ENCODE data around the gene C11orf21.

Gene C11orf21

GRCh38 chr11:2258501-2259465 is 42.9 kb downstream of the C11orf21 start:
- no peaks in the 10 kb centered on the region for H3K9me3 ChIP-seq (ENCODE audit: insufficient read depth, low read depth, low read length)
- no peaks in the 10 kb centered on the region for H4K20me1 ChIP-seq (ENCODE audit: insufficient read depth, low read length, poor library complexity, severe bottlenecking)
- no peaks in the 10 kb centered on the region for H3F3A ChIP-seq (ENCODE audit: low read depth)
- no peaks in the 10 kb centered on the region for H3K27me3 ChIP-seq (ENCODE audit: insufficient read depth, low read length, poor library complexity, severe bottlenecking)
- H3K9me2 ChIP-seq (replicated peaks; ENCODE audit: low read depth, low read length) = no peaks in the 10 kb centered on the region
- no peak overlapping the region for H3K9ac ChIP-seq (ENCODE audit: low read depth, low read length, poor library complexity, severe bottlenecking)
- H3K79me2 ChIP-seq (ENCODE audit: insufficient read depth, low read length) = no peaks in the 10 kb centered on the region
- H3K4me3 ChIP-seq (ENCODE audit: low read length, poor library complexity, severe bottlenecking) = no peak overlapping the region
- no peak overlapping the region for H3K4me2 ChIP-seq (ENCODE audit: low read depth, low read length, poor library complexity, severe bottlenecking)
- H3K4me1 ChIP-seq (ENCODE audit: insufficient read depth, low read length, poor library complexity, severe bottlenecking) = no peaks in the 10 kb centered on the region
- no peaks in the 10 kb centered on the region for H3K36me3 ChIP-seq (ENCODE audit: insufficient read depth, low read length)
- TF ChIP-seq EZH2phosphoT487 (IDR thresholded peaks at IDR 0.05; ENCODE audit: borderline replicate concordance) = no peak
- no peak for TF ChIP-seq CTCF (conservative IDR thresholded peaks at IDR 0.05; ENCODE audit: low read length)
- H2AFZ ChIP-seq (ENCODE audit: low read length) = no peak overlapping the region

GRCh38 chr11:2256951-2257700 is 44.6 kb downstream of the C11orf21 start:
- TF ChIP-seq CTCF (conservative IDR thresholded peaks at IDR 0.05; ENCODE audit: low read length) (no peak), EZH2phosphoT487 (IDR thresholded peaks at IDR 0.05; ENCODE audit: borderline replicate concordance) (no peak)
- Histone ChIP-seq H2AFZ (ENCODE audit: low read length) (no peak overlapping the region), H3K4me2 (ENCODE audit: low read depth, low read length, poor library complexity, severe bottlenecking) (no peak overlapping the region), H3K9ac (ENCODE audit: low read depth, low read length, poor library complexity, severe bottlenecking) (no peak overlapping the region), H3K9me3 (ENCODE audit: insufficient read depth, low read depth, low read length) (no peaks in the 10 kb centered on the region), H3K4me1 (ENCODE audit: insufficient read depth, low read length, poor library complexity, severe bottlenecking) (no peaks in the 10 kb centered on the region), H3K9me2 (replicated peaks; ENCODE audit: low read depth, low read length) (no peaks in the 10 kb centered on the region), H3K4me3 (ENCODE audit: low read length, poor library complexity, severe bottlenecking) (no peak overlapping the region), H4K20me1 (ENCODE audit: insufficient read depth, low read length, poor library complexity, severe bottlenecking) (no peaks in the 10 kb centered on the region), H3K27me3 (ENCODE audit: insufficient read depth, low read length, poor library complexity, severe bottlenecking) (no peaks in the 10 kb centered on the region), H3F3A (ENCODE audit: low read depth) (no peaks in the 10 kb centered on the region), H3K36me3 (ENCODE audit: insufficient read depth, low read length) (no peaks in the 10 kb centered on the region), H3K79me2 (ENCODE audit: insufficient read depth, low read length) (no peaks in the 10 kb centered on the region)

GRCh38 chr11:2256293-2256913 is 45.3 kb downstream of the C11orf21 start:
- H2AFZ ChIP-seq (ENCODE audit: low read length) = no peak overlapping the region
- TF ChIP-seq CTCF (conservative IDR thresholded peaks at IDR 0.05; ENCODE audit: low read length) (no peak), EZH2phosphoT487 (IDR thresholded peaks at IDR 0.05; ENCODE audit: borderline replicate concordance) (no peak)
- no peak overlapping the region for H3K4me2 ChIP-seq (ENCODE audit: low read depth, low read length, poor library complexity, severe bottlenecking)
- no peaks in the 10 kb centered on the region for H3K9me3 ChIP-seq (ENCODE audit: insufficient read depth, low read depth, low read length)
- no peaks in the 10 kb centered on the region for H3K9me2 ChIP-seq (replicated peaks; ENCODE audit: low read depth, low read length)
- no peaks in the 10 kb centered on the region for H3K4me1 ChIP-seq (ENCODE audit: insufficient read depth, low read length, poor library complexity, severe bottlenecking)
- H3K4me3 ChIP-seq (ENCODE audit: low read length, poor library complexity, severe bottlenecking) = no peak overlapping the region
- no peaks in the 10 kb centered on the region for H3K27me3 ChIP-seq (ENCODE audit: insufficient read depth, low read length, poor library complexity, severe bottlenecking)
- H4K20me1 ChIP-seq (ENCODE audit: insufficient read depth, low read length, poor library complexity, severe bottlenecking) = no peaks in the 10 kb centered on the region
- no peaks in the 10 kb centered on the region for H3K79me2 ChIP-seq (ENCODE audit: insufficient read depth, low read length)
- H3K36me3 ChIP-seq (ENCODE audit: insufficient read depth, low read length) = no peaks in the 10 kb centered on the region
- H3K9ac ChIP-seq (ENCODE audit: low read depth, low read length, poor library complexity, severe bottlenecking) = no peak overlapping the region
- H3F3A ChIP-seq (ENCODE audit: low read depth) = no peaks in the 10 kb centered on the region
